Thyroid gland (tissue), 4 donors: ENCODE results near the gene UNC13C.

Source experiments
- CTCF ChIP-seq, 6 experiments: fragments of 200-600 bp in 3 of 6; fragments of 450-650 bp in 3 of 6; sonication (generic) in 3 of 6; IDR thresholded peaks; one replicate each; pipeline ENCODE4 v1.5.1; 2016 to 2019; ENCODE audit warnings: antibody characterized with exemption in 6 of 6, mild to moderate bottlenecking in 2 of 6, inconsistent platforms in 1 of 6, moderate library complexity in 1 of 6
- POLR2A ChIP-seq, 2 donors: fragments of 450-650 bp; IDR thresholded peaks; one replicate each; pipeline ENCODE4 v1.6.1; 2017; ENCODE audit warnings: antibody characterized with exemption in 2 of 2, mild to moderate bottlenecking in 2 of 2, moderate library complexity in 1 of 2

DNA sequence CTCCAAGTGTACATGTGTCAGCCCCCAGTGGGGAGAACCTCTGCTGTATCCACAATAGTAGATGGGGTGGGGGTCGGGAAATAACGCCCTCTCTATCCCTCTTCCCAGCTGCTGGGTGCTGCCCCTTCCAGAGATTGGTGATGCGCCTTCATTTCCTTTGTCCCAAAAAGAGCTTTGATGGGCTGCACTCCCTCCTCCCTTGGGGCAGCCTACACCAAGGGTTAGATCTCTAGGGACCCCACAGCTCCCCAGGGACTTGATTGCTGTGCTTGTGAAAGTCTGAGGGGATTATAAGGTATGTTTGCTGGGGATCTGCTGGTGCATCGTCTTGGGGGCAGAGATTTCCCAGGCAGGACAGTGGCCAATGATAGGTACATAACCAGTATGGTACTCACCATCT lies 105.3 kb downstream of the UNC13C start:
- TF ChIP-seq CTCF (IDR thresholded peaks at IDR 0.05) = no peak
- no peak for TF ChIP-seq POLR2A (IDR thresholded peaks at IDR 0.05)
